Measurements from ENCODE around the gene PDSS2.

GRCh38 chr6:107496892-107497684 lies 37.7 kb upstream of the PDSS2 start:
- TF ChIP-seq GATA3 (IDR thresholded peaks at IDR 0.05; ENCODE audit: low read depth, low read length) (peak; percentile 68), GATA2 (IDR thresholded peaks at IDR 0.05; ENCODE audit: low read depth, low read length) (peak; percentile 61)
